HG03558 (cell line): Measurements from ENCODE around the gene CXCR1.
"Not testable (repeated sequence)": the region's sequence is repeated elsewhere in the genome, so short reads cannot be mapped to it uniquely, and the experiment has no call there.

Experiments used
- ATAC-seq: cut with Tn5 transposase; IDR thresholded peaks from one replicate; pipeline ENCODE4 v1.9.1; 2021; ENCODE audit warnings: moderate number of reproducible peaks; ENCODE audit not compliant: unreplicated experiment; ENCODE audit errors: extremely low read depth

Gene CXCR1

GRCh38 chr2:218121789-218122188, 45.0 kb downstream of the CXCR1 start:
- not testable (repeated sequence) for ATAC-seq
